Keratinocyte (primary cell): Measurements from ENCODE around the gene CDK10. TPM values are rescaled to one million over a fixed set of nuclear protein-coding genes. Genes with fewer than 3 reads are reported as not detected.

ENCODE experiments used
- DNase-seq: peaks from one replicate; pipeline ENCODE4 v3.0.0-alpha.2; 2011; ENCODE audit warnings: low read depth, missing footprints, low spot score
- FAIRE-seq: peaks from 2 replicates; lab custom pipeline; 2011; peaks lifted over from hg19 to GRCh38; lab: Jason Lieb, UNC
- H2AFZ ChIP-seq: 2 replicates; pipeline ENCODE4 v1.6.0; 2012; ENCODE audit warnings: low read length, control low read depth, inconsistent platforms; ENCODE audit not compliant: control insufficient read depth
- H3K27ac ChIP-seq: 2 replicates; pipeline ENCODE4 v1.5.1; 2011; ENCODE audit warnings: low read length; ENCODE audit not compliant: control insufficient read depth, insufficient read depth
- H3K27me3 ChIP-seq: 3 replicates; pipeline ENCODE4 v1.6.0; 2011; ENCODE audit warnings: low read length; ENCODE audit not compliant: control insufficient read depth, insufficient read depth; ENCODE audit errors: extremely low read depth
- H3K36me3 ChIP-seq, 2 experiments: 2 replicates in 1 of 2; 3 replicates in 1 of 2; pipeline ENCODE4 v1.5.1; 2011; ENCODE audit warnings: low read length in 2 of 2, mild to moderate bottlenecking in 1 of 2; ENCODE audit not compliant: control insufficient read depth in 2 of 2, insufficient read depth in 2 of 2; ENCODE audit errors: extremely low read depth in 1 of 2
- H3K4me1 ChIP-seq: 3 replicates; pipeline ENCODE4 v1.5.1; 2011; ENCODE audit warnings: low read length; ENCODE audit not compliant: control insufficient read depth, insufficient read depth; ENCODE audit errors: extremely low read depth
- H3K4me2 ChIP-seq: 3 replicates; pipeline ENCODE4 v1.6.0; 2011; ENCODE audit warnings: low read depth, low read length; ENCODE audit not compliant: control insufficient read depth, insufficient read depth; ENCODE audit errors: extremely low read depth
- H3K4me3 ChIP-seq, 3 experiments: fragments of 200-600 bp in 1 of 3; sonication (generic) in 1 of 3; 2 replicates in 2 of 3; 3 replicates in 1 of 3; pipeline ENCODE4 v1.5.1; 2011 to 2016; ENCODE audit warnings: low read length in 3 of 3, mild to moderate bottlenecking in 3 of 3, control low read depth in 2 of 3, inconsistent platforms in 1 of 3, low read depth in 1 of 3, mixed read lengths in 1 of 3, mixed run types in 1 of 3, moderate library complexity in 1 of 3; ENCODE audit not compliant: control insufficient read depth in 2 of 3, insufficient read depth in 2 of 3; ENCODE audit errors: extremely low read depth in 1 of 3
- H3K79me2 ChIP-seq: 2 replicates; pipeline ENCODE4 v1.6.0; 2012; ENCODE audit warnings: low read length; ENCODE audit not compliant: control insufficient read depth, insufficient read depth
- H3K9ac ChIP-seq: 3 replicates; pipeline ENCODE4 v1.6.0; 2011; ENCODE audit warnings: low read length; ENCODE audit not compliant: control insufficient read depth, insufficient read depth; ENCODE audit errors: extremely low read depth
- H3K9me1 ChIP-seq: 3 replicates; pipeline ENCODE4 v1.6.0; 2011; ENCODE audit warnings: low read length; ENCODE audit not compliant: control insufficient read depth, insufficient read depth; ENCODE audit errors: extremely low read depth
- H3K9me3 ChIP-seq: 2 replicates; pipeline ENCODE4 v1.5.1; 2012; ENCODE audit warnings: low read depth, low read length; ENCODE audit not compliant: control insufficient read depth
- H4K20me1 ChIP-seq: 3 replicates; pipeline ENCODE4 v1.6.0; 2011; ENCODE audit warnings: low read length; ENCODE audit not compliant: control insufficient read depth, insufficient read depth; ENCODE audit errors: extremely low read depth
- CTCF ChIP-seq, 3 experiments: IDR thresholded peaks in 1 of 3; conservative IDR thresholded peaks in 1 of 3; optimal IDR thresholded peaks in 1 of 3; 2 replicates in 2 of 3; 3 replicates in 1 of 3; pipeline versions ENCODE3 to v1.5.1; 2011; ENCODE audit warnings: low read length in 3 of 3, mild to moderate bottlenecking in 3 of 3, moderate library complexity in 2 of 3, control low read depth in 1 of 3, inconsistent platforms in 1 of 3; ENCODE audit not compliant: insufficient read depth in 2 of 3; ENCODE audit errors: extremely low read depth in 1 of 3
- EZH2 ChIP-seq: IDR thresholded peaks from one replicate; pipeline ENCODE4 v1.6.1; 2012; ENCODE audit warnings: inconsistent platforms, mild to moderate bottlenecking, low read length, moderate library complexity
- dilution Hi-C: fragments of 300-500 bp; cut with MboI; formaldehyde crosslinking; loops from one replicate; pipeline ENCODE4 v1.7.0; 2020; ENCODE audit warnings: low sequenced_read_pairs; ENCODE audit not compliant: extremely low pct_ligation_motif_present
- polyA plus RNA-seq, 5 experiments: library from polyadenylated mRNA; depleted of rRNA in 3 of 5; stranded (reverse) in 3 of 5; stranded (forward) in 1 of 5; unstranded in 1 of 5; fragments of >200 nt; gene quantifications; 1 replicate in 1 of 5; 2 replicates in 3 of 5; 3 replicates in 1 of 5; pipeline versions ENCODE4 v1.2.1 to v1.2.3, GENCODE V29; 2011 to 2012; ENCODE audit warnings: missing spikeins in 2 of 5, low read depth in 1 of 5, low replicate concordance in 1 of 5

The CDK10 gene
- polyA plus RNA-seq, 1 donor (not counting 4 experiments of a cell fraction or from before 2014, with no cell fraction given), result 30.6 TPM

- TF ChIP-seq CTCF (optimal IDR thresholded peaks at IDR 0.05 in 1 of 3, IDR thresholded peaks at IDR 0.05 in 1 of 3, conservative IDR thresholded peaks at IDR 0.05 in 1 of 3; ENCODE audit: extremely low read depth in 1 of 3, insufficient read depth in 2 of 3, low read length in 3 of 3), result no peak
- TF ChIP-seq EZH2, result no peak
- Histone ChIP-seq H4K20me1 (peaks cover 12% of the 10 kb centered on the region), H3K4me2 (peak overlapping the region; percentile 97), H3K9me3 (no peaks in the 10 kb centered on the region), H3K27me3 (no peaks in the 10 kb centered on the region), H3K9ac (peak overlapping the region; percentile 73), H3K4me1 (peaks cover 32% of the 10 kb centered on the region), H3K27ac (peak overlapping the region; percentile 52), H3K79me2 (peaks cover 19% of the 10 kb centered on the region), H3K36me3 (peaks cover 5 to 14% of the 10 kb centered on the region in 2 experiments), H3K4me3 (peak overlapping the region; percentile 64 to 84 (median 83)), H3K9me1 (no peaks in the 10 kb centered on the region), H2AFZ (no peak overlapping the region)
- no peak for DNase-seq
- dilution Hi-C loops, result no loop called here
- FAIRE-seq, result no peak
Observed at GRCh38 chr16:89721546-89722391, 35.3 kb downstream of the CDK10 start.

- H3K9me1 ChIP-seq, result no peaks in the 10 kb centered on the region
- peak overlapping the region; percentile 52 for H3K27ac ChIP-seq
- H3K4me1 ChIP-seq, result peaks cover 32% of the 10 kb centered on the region
- FAIRE-seq, result peak; percentile 26
- no peaks in the 10 kb centered on the region for H3K27me3 ChIP-seq
- peak overlapping the region; percentile 73 for H3K9ac ChIP-seq
- dilution Hi-C loops, result no loop called here
- H3K9me3 ChIP-seq, result no peaks in the 10 kb centered on the region
- peak overlapping the region; percentile 97 for H3K4me2 ChIP-seq
- no peak for TF ChIP-seq CTCF (optimal IDR thresholded peaks at IDR 0.05 in 1 of 3, IDR thresholded peaks at IDR 0.05 in 1 of 3, conservative IDR thresholded peaks at IDR 0.05 in 1 of 3; ENCODE audit: extremely low read depth in 1 of 3, insufficient read depth in 2 of 3, low read length in 3 of 3)
- no peak for TF ChIP-seq EZH2
- no peak for DNase-seq
- peaks cover 19% of the 10 kb centered on the region for H3K79me2 ChIP-seq
- peak overlapping the region; percentile 64 to 84 (median 83) for H3K4me3 ChIP-seq
- H2AFZ ChIP-seq, result no peak overlapping the region
- H3K36me3 ChIP-seq, result peaks cover 6 to 22% of the 10 kb centered on the region in 2 experiments
- peaks cover 12% of the 10 kb centered on the region for H4K20me1 ChIP-seq
Observed at GRCh38 chr16:89722392-89723278, 36.1 kb downstream of the CDK10 start.
